Measurements from ENCODE around the gene CTAG1B.
"Not testable (repeated sequence)": the region's sequence is repeated elsewhere in the genome, so short reads cannot be mapped to it uniquely, and the experiment has no call there.

Gene CTAG1B

DNA sequence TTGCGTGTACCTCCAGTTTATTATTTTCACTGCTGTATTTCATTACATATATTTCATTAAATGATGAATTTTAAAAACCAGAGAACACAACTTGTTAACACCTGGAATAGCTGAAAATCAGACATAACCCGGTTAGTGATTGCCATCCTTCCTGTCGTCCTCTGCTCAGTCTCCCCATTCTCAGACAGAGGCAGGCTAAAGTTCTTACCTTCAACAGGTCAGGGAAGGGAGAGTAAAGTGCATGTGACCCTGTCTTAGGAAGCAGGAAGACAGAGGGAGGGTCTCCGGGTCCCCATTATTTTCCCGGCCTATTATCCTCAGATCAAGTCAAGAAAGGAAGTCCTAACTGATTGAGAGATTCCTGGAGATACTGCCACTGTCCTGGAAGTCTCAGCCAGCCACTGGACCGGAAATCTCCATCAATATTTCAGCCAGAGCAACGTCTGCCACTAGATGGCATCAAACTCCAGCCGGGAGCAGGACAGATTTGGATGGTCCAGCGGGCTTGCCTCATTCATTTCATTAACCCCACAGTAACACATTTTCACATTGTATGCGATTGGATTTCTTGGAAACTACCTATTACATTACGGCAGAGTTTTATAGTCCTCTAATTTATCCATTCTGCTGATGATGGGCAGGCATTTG lies 1.8 kb upstream of the CTAG1B start:
- DNase-seq, result not testable (repeated sequence)

DNA sequence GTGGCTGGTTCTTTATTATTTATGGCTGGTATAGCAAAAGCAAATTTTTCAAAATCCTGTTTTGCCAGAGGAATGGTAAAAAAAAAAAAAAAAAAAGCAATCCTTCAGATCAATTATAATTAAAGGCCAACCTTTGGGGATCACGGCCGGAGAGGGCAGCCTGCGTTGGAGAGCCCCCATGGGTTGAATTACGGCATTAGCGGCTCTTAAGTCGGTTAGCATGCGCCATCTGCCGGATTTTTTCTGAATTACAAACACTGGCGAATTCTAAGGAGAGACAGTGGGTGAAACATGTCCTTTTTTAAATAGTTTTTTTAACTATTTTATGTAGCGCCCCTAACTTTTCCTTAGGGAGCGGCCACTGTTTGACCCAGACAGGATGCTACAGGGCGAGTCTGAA lies 5.5 kb downstream of the CTAG1B start:
- DNase-seq, result not testable (repeated sequence)

DNA sequence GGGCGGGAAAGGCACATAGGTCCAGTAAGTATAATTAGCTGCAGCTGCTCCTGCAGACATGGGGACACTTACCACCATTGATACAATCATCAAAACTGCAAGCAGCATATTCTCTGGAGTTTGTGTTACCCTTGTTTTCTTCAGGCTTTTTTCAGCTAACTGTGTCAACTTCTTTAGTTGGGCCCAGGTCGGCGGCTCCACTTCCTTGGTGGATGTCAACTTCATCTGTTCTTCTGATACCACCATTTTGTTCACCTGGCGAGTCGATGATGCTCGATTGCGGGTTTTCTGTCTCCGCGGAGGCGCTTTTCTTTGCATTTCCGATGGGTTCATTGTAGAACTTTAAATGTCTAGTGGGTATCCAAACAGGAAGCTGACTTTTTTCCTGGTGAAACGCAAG lies 7.9 kb downstream of the CTAG1B start:
- not testable (repeated sequence) for DNase-seq

DNA sequence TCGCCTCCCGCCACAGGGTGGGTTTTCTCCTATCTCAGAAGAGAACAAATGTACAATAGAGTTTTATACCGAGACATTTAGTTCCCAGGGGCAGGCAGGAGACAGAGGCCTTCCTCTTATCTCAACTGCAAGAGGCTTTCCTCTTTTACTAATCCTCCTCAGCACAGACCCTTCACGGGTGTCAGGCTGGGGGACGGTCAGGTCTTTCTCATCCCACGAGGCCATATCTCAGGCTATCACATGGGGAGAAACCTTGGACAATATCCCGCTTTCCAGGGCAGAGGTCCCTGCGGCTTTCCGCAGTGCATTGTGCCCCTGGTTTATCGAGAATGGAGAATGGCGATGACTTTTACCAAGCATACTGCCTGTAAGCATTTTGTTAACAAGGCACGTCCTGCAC lies 10.3 kb downstream of the CTAG1B start:
- not testable (repeated sequence) for DNase-seq

DNA sequence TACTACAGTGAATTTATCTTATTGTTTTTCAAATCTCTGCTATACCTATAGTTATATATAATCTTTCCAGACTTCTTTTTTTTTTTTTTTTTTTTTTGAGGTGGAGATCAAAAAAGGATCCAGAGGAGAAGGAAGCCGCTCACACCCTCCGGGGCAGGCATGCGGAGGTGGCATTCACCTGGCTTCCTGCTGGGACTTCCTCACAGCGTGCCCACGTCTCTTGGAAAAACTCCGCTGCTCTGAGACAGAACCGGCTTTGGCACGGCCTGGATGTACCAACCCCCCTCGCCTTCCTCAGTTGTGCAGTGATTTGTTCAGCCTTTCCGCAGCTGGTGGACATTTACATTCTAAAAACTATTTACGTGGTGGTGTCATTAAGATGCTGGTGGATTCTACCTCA lies 11.1 kb downstream of the CTAG1B start:
- DNase-seq, result not testable (repeated sequence)

DNA sequence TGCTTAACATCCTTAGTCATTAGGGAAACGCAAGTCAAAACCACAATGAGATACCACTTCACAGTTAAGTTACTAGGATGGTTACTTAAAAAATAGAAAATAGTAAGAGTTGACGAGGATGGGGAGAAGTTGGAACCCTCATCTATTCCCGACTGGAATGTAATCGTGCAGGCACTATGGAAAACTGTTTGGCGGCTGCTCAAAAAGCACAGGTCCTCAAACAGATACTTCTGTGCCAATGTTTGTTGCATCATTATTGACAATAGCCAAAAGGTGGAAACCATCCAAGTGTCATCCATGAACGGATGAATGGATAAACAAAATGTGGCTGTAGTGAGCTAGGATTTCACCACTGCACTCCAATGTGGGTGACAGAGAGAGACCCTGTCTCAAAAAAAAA lies 11.7 kb downstream of the CTAG1B start:
- DNase-seq, result no peak

DNA sequence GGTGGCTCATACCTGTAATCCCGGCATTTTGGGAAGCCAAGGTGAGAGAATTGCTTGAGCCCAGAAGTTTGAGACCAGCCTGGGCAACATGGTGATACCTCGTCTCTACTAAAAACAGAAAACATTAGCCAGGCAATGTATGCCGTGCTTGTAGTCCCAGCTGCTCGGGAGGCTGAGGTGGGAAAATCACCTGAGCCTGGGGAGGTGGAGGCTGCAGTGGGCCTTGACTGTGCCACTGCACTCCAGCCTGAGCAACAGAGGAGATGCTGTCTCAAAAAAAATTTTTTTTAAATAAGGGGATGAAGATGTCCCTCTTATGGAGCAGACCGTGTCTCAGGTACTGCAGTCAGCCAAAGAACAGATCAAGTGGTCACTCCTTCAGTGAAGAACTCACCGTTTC lies 13.5 kb downstream of the CTAG1B start:
- no peak for DNase-seq

DNA sequence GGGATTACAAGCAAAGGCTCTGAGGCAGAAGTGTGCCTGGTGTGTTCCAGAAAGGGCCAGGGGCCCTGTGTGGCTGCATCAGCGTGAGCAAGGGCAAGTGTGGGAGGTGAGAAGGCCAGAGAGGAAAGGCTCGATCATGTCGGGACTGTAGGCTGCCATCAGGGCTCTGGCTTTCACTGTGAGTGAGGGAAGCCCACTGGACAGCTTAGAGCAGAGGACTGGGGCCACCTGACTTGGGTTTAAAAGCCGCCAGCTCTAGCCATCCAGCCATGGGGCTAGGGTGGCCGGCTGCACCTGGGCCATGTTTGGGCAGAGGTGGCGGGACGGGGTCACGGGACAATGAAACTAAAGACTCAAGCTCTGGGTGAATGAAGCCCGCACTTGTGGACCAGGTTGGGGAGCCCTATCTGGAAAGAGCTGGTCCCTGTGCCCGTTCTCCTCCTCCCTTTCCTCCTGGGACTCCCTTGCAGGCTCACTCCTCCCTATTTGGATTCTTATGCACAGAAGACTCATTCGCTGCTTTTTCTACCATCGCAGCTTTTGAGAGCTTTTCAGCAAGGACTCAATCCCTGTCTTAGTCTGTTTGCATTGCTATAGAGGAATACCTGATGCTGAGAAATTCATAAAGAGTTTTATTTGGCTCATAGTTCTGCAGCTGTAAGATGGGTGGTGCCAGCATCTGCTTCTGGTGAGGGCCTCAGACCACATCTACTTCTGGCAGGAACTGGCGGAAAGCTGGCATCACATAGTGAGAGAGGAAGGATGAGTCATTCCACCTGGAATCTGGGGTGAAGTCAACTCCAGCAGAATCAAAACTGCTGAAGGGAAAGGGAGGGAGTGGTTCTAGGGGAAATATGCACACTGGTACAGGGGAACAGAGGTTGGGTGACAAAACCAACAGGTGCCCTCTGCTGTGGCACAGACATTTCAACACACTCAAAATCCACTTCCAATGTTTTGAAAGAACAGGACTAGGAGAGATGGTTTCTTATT lies 15.3 kb downstream of the CTAG1B start:
- DNase-seq, result peak; percentile 57

DNA sequence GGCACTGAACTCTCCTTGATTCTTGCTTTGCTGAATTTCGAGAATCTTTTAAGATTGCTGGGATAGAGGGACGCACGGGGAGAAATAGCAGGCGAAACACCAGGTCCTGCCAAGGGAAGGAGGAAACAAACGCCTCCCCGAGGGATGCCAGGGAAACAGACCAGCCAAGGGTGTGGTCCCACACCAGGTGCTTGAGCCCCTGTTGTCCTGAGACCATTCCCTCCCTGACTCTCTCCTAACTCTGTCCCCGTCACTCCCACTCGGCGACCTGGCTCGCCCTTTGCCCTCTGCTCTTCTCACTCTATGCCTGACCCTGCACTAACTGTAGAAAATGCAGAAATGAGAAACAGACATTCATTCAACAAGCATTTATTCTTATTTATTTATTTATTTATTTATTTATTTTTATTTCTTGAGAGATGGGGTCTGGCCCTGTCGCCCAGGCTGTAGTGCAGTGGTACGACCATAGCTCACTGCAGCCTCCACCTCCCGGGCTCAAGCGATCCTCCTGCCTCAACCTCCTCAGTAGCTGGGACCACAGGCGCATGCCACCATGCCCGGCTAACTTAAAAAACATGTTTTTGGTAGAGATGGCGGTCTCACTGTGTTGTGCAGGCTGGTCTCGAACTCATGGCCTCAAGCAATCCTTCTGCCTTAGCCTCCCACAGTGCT lies 16.2 kb downstream of the CTAG1B start:
- DNase-seq, result no peak

DNA sequence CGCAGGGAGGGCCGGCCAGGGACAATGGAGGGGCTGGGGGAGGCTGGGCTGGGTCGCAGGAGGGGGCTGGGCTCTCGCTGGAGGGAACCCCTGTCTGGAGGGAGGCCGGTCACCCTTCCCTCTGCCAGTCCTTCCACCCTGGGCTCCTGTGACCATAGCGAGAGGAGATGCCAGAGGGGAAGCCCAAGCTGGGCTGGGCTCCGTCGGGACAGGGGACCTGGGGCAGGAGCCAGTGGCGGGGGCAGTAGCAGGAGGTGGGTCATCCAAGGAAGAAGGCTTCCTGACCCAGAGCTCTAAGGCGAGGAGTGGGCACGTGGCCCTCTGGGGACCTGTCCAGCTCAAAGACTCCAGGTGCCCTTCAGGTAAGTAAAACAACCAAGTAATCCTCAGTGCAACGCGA lies 16.9 kb downstream of the CTAG1B start:
- no peak for DNase-seq

DNA sequence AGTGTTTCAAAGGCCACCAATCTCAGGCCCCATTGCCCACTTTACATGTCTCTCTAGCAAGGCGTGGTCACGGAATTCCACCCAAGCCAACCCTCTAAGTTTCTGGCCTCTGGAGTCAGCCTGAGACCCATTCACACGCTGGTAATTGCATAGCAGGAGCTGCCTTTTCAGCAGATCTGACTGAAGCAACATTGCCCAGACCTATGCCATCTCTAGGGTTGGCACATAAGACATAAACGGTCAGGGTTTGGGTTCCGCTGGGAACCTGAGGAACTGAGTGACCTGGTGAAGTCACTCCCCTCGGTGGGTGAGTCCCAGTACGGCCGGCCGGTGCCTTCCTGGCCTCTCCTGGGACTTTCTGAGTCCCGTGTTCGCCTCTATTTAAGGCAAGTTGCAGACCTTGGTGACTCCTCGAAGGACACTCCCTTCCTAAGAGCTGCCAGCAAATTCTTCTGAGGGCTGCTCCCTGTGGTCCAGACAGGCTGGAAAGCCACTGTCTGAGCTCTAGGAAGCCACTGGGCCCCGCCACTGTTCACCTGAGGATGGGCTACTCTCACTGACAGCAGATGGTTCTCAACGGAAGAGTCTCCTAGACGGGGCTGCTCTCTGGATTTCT lies 18.2 kb downstream of the CTAG1B start:
- peak; percentile 11 for DNase-seq

DNA sequence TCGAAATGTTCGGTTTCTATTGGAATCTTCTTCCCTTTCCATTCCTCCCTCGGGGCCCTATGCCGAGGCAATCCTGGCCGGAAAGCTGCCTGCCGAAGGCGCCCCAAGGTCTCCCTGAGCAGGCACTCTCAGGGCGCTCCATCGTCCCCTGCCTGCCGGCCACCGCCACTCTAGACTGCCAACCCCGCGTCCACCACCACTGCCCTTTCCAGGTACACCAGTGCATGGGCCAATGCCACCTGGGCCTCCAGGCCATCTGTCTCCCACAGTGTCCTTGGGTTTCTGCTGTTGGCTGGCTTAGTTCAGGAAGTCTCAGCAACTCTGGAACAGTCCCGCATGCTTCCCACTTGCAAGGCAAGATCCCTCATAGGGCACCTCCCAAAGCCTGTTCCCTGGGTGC lies 19.6 kb downstream of the CTAG1B start:
- DNase-seq, result no peak

DNA sequence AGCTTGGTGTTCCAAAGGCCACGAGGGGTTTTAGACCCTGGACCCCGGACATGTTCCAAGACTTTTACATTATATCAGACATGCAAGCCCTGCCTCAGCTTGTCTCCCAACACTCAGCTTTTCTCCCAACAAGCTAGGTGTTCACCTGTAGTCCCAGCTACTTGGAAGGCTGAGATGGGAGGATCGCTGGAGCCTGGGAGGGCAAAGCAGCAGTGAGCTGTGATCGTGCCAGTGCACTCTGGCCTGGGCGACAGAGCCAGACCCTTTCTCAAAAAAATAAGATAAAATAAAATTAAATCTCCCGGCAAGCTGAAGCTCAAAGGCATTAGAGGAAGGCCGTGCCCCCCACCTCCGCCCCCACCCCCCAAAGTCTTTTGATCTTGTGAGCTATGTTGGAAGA lies 20.4 kb downstream of the CTAG1B start:
- DNase-seq, result no peak

DNA sequence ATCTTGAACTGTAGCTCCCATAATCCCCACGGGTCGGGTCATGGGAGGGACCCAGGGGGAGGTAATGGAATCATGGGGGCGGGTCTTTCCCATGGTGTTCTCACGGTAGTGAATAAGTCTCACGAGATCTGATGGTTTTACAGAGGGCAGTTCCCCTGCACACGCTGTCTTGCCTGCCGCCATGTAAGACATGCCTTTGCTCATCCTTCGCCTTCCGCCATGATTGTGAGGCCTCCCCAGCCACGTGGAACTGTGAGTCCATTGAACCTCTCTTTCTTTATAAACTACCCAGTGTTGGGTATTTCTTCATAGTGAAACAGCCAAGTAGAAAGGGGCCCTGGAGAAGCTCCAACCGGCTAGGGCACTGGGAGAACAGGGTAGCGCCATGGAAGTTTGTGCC lies 21.9 kb downstream of the CTAG1B start:
- DNase-seq, result no peak

DNA sequence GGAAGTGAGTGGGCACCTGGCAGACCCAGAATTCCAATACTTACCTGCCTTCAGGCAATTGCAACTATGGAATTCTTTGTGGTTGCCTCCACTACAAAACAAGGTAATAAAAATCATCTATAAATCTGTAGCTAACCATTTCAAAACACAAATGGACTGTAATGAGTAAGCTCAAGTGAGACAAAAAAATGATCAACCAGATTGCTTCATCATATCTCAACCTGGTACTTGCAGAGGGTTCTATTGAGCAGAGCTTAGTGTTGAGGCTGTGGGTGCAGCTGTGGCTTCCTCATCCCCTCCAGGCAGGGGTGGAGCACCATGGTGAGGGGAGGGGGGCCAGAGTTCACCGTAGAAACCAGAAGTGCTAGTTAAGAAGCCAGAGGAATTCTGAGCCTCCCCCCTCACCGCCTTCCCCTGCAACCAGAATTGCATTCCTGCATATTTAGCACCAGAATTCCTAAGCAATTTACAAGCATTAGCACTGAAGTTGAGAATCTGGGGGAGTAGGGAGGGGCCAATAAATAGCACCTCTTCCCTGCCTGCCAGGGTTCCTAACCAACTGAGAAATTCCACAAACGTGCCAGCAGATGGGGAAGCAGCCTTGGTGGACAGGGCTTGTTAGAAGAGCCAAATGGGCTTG lies 22.7 kb downstream of the CTAG1B start:
- DNase-seq, result peak; percentile 90

DNA sequence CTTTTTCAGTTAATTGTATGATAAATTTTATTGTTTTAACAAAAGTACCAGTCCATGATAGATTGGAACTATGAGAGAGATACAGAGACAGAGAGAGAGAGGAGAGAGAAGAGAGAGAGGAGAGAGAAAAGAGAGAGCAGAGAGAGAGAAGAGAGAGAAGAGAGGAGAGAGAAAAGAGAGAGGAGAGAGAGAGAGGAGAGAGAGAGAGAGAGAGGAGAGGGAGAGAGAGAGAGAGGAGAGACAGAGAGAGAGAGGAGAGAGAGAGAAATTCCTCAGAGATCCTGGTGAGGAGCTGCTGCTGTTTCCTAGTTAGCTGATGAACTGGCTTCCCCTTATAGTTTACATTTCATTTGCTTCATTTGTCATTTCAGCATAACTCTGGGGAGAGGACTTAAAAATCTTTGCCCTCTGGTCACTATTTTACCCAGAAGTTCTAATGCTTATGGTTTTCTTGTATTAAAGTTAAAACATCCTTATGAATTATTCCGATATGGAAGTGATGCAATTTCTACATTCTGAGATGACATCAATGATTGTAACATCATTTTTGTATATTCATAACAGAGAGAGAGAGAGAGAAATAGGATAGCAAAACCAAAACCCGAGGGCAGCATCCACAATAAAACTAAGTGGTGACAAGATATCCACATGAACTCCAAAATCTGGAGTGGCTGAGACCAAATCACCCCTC lies 23.4 kb downstream of the CTAG1B start:
- DNase-seq, result peak; percentile 1

DNA sequence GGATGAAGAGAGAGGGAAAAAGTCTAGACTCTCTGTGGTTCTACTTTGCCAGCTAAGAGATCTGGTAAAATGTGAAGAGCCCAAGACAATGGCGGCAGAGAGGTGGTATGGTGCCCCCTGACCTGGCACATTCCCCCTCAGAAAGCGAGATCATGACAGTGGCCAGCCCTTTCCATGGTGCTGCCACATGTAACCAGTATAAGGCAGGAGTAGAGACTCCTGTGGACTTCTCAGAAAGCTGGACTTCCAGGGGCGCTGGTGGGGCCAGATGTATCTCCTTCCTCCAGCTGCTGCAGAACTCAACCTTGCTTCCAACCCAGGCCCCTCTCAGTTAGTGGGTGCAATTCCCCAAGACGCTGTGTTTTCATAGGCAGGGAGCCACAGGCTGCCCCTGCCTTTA lies 24.6 kb downstream of the CTAG1B start:
- no peak for DNase-seq

DNA sequence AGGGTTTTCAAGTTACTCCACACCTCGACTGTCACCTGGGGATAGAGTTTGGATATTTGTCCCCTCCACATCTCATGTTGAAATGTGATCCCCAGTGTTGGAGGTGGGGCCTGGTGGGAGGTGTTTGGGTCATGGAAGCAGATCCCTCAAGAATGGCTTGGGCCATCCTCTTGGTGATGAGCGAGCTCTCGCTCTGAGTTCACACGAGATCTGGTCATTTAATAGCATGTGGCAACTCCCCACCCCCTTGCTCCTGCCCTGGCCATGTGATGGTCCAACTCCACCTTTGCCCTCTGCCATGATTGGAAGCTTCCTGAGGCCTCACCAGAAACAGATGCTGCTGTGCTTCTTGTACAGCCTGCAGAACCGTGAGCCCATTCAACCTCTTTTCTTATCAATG lies 25.9 kb downstream of the CTAG1B start:
- no peak for DNase-seq

DNA sequence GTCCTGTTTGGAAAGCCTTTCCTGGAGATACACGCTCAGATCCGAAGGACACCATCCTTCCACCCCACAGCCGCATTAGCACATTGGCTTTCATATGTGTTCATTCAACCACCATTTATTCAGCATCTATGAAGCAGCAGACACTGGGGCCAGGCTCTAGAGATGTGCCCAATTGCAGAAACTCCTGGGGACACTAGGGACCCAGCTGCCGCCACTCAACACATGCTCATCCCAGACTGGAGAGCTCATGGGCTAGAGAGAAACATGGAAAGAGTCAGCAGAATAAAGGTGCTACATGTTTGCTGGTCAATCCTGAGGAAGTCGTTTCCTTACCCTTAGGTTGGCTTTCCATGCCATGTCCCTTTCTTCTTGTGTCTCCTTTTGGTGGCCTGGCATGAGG lies 26.6 kb downstream of the CTAG1B start:
- no peak for DNase-seq

DNA sequence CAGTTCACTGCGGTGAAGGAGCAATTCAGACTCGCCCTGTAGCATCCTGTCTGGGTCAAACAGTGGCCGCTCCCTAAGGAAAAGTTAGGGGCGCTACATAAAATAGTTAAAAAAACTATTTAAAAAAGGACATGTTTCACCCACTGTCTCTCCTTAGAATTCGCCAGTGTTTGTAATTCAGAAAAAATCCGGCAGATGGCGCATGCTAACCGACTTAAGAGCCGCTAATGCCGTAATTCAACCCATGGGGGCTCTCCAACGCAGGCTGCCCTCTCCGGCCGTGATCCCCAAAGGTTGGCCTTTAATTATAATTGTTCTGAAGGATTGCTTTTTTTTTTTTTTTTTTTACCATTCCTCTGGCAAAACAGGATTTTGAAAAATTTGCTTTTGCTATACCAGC lies 28.7 kb downstream of the CTAG1B start:
- not testable (repeated sequence) for DNase-seq

DNA sequence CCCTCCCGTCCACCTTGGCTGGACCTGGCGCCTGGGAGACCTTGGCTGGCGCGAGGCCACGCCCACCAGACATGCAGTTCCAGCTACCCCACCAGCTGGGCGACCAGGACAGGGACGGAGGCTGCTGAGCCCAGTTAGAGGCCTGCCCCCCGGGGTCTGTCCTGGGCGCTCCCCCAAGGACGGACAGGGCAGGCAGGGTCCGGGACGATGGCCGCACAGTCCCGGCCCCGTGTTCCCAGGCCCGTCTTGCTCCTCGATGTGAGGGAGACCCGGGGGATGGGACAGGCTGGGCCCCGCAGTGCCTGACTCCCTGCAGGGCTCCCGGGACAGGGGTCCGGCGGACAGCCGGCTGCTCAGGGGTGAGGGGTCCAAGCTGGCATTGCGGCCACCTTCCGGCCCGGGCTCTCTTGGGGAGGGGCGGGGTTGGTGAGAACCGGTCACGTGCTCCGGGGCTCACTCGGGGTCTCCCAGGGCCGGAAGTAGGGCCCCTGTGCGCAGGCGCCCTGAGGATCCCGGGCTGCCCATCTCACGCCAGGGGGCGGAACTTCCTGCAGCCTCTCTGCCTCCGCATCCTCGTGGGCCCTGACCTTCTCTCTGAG lies 34.4 kb downstream of the CTAG1B start, which contains the start of gene CTAG1A:
TSS of gene CTAG1A (plus strand) at position 549 of the 599 bp plus-strand sequence. CDS start 74 bp downstream, outside the sequence.
- DNase-seq, result not testable (repeated sequence)

All from fibroblast of skin of right quadriceps (primary cell).